Activated CD4-positive, alpha-beta memory T cell treated with anti-CD3 and anti-CD28 coated beads for 36 hours (primary cell): Measurements from ENCODE around the gene MEIS3. TPM values are rescaled to one million over a fixed set of nuclear protein-coding genes. Genes with fewer than 3 reads are reported as not detected.
"Not testable (repeated sequence)": the region's sequence is repeated elsewhere in the genome, so short reads cannot be mapped to it uniquely, and the experiment has no call there.

Experiments
- CTCF ChIA-PET: fragments of 350-600 bp; sonication (Branson Sonifier 250); formaldehyde crosslinking; loops from one replicate; lab custom pipeline; 2021; ENCODE audit warnings: antibody characterized with exemption, inconsistent platforms; lab: Charles Lee
- POLR2A ChIA-PET: fragments of 350-600 bp; sonication (Branson Sonifier 250); formaldehyde crosslinking; loops from one replicate; lab custom pipeline; 2021; ENCODE audit warnings: antibody characterized with exemption; lab: Charles Lee
- DNase-seq: peaks from one replicate; pipeline ENCODE4 v3.0.0-alpha.2; 2020
- H3K27ac Mint-ChIP-seq: one replicate; pipeline ENCODE4 v1.8.0; 2021; ENCODE audit warnings: mixed read lengths
- H3K27me3 Mint-ChIP-seq: one replicate; pipeline ENCODE4 v1.8.0; 2021; ENCODE audit warnings: mixed read lengths
- H3K36me3 Mint-ChIP-seq: one replicate; pipeline ENCODE4 v1.8.0; 2021; ENCODE audit warnings: mixed read lengths
- H3K4me1 Mint-ChIP-seq: one replicate; pipeline ENCODE4 v1.8.0; 2021; ENCODE audit warnings: low read depth, mixed read lengths
- H3K4me3 Mint-ChIP-seq: one replicate; pipeline ENCODE4 v1.8.0; 2021; ENCODE audit warnings: mild to moderate bottlenecking, mixed read lengths
- H3K9me3 Mint-ChIP-seq: one replicate; pipeline ENCODE4 v1.8.0; 2021; ENCODE audit warnings: mixed read lengths
- intact Hi-C: fragments of 100-400 bp; cut with micrococcal nuclease; formaldehyde crosslinking; loops from one replicate; pipeline ENCODE4 v1.15.1; 2023
- total RNA-seq, 2 experiments: library from RNA; stranded (reverse); gene quantifications; one replicate each; pipeline ENCODE4 v1.2.3, GENCODE V29; 2021

MEIS3 gene
- total RNA-seq, 2 experiments from 2014 or later: 0.26 to 0.63 TPM

DNA sequence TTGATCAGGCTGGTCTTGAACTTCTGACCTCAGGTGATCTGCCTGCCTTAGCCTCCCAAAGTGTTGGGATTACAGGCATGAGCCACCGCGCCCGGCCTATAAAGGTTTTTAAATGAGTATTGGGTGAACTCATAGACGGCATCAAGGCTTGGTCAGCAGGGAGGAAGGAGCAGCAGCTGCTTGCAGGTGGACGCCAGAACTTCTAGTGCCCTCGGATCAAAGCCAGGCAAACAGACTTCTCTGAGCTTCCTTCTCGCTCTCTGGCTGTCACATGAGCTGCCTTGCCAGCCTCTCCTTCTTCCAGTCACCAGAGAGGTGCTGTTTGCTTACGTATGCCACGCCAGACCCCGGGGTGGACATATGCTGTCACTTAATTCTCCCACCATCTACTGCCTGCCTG, 53.9 kb downstream of the MEIS3 start:
- DNase-seq, intact Hi-C loops, H3K9me3 Mint-ChIP-seq, H3K27me3 Mint-ChIP-seq, POLR2A ChIA-PET, H3K27ac Mint-ChIP-seq, H3K4me1 Mint-ChIP-seq, H3K4me3 Mint-ChIP-seq: not testable (repeated sequence)
- H3K36me3 Mint-ChIP-seq: peaks cover 37% of the 10 kb centered on the region
- CTCF ChIA-PET: interaction anchor here (1.5 kb wide), 1 partner anchor 16 kb away, joined by 6 read pairs; the partner anchor contains the start of gene DHX34

- intact Hi-C loops: no loop called here
- no peak for DNase-seq
- H3K9me3 Mint-ChIP-seq: no peaks in the 10 kb centered on the region
- H3K4me1 Mint-ChIP-seq: no peaks in the 10 kb centered on the region
- POLR2A ChIA-PET: no interaction called here
- H3K27ac Mint-ChIP-seq: no peak overlapping the region
- CTCF ChIA-PET: no interaction called here
- H3K27me3 Mint-ChIP-seq: no peaks in the 10 kb centered on the region
- H3K36me3 Mint-ChIP-seq: peaks cover 40% of the 10 kb centered on the region
- H3K4me3 Mint-ChIP-seq: no peak overlapping the region
Observed at GRCh38 chr19:47363758-47364531, 55.4 kb downstream of the MEIS3 start.

DNA sequence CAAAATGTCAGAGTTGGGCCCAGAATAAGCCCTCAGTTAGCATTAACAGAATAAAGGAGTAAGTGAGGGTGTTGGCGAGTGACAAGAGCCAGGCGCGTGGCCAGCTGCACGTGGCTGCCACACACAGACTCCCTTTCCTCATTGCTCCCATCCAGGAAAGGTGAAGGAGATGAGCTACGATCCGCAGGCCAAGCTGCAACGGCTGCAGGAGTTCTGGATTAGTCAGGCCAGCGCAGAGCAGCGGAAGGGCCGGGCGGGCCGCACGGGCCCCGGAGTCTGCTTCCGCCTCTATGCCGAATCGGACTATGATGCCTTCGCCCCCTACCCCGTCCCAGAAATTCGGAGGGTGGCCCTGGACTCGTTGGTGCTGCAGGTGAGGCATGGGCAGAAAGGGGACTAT, 57.0 kb downstream of the MEIS3 start:
- CTCF ChIA-PET: no interaction called here
- Mint-ChIP-seq H3K27me3 (no peaks in the 10 kb centered on the region), H3K4me1 (no peaks in the 10 kb centered on the region), H3K4me3 (no peak overlapping the region), H3K27ac (no peak overlapping the region), H3K36me3 (peaks cover 52% of the 10 kb centered on the region), H3K9me3 (no peaks in the 10 kb centered on the region)
- DNase-seq: no peak
- POLR2A ChIA-PET: interaction anchor here (1.3 kb wide), 1 partner anchor 13 kb away, joined by 3 read pairs; the partner anchor contains the start of gene DHX34
- intact Hi-C loops: no loop called here

- Mint-ChIP-seq H3K4me3 (no peak overlapping the region), H3K27ac (no peak overlapping the region), H3K9me3 (no peaks in the 10 kb centered on the region), H3K27me3 (no peaks in the 10 kb centered on the region), H3K36me3 (peaks cover 64% of the 10 kb centered on the region), H3K4me1 (peaks cover 4% of the 10 kb centered on the region)
- ChIA-PET CTCF (interaction anchor here (1.0 to 2.3 kb wide), 3 partner anchors 10 to 32 kb away, joined by 3 to 12 read pairs (median 5); partner anchors contain the start of gene DHX34), POLR2A (no interaction called here)
- no peak for DNase-seq
- intact Hi-C loops: no loop called here
Observed at GRCh38 chr19:47358936-47359335, 60.4 kb downstream of the MEIS3 start.

- intact Hi-C loops: no loop called here
- Mint-ChIP-seq H3K4me3 (no peak overlapping the region), H3K27me3 (no peaks in the 10 kb centered on the region), H3K36me3 (peaks cover 67% of the 10 kb centered on the region), H3K27ac (no peak overlapping the region), H3K4me1 (peaks cover 8% of the 10 kb centered on the region), H3K9me3 (no peaks in the 10 kb centered on the region)
- ChIA-PET POLR2A (interaction anchor here (0.6 kb wide), 1 partner anchor 27 kb away, joined by 4 read pairs; no protein-coding TSS in a partner anchor), CTCF (interaction anchor here (1.2 to 2.3 kb wide), 2 partner anchors 9 to 53 kb away, joined by 3 to 12 read pairs; partner anchors contain the start of gene DHX34)
- DNase-seq: no peak
Observed at GRCh38 chr19:47357788-47358680, 61.3 kb downstream of the MEIS3 start.

DNA sequence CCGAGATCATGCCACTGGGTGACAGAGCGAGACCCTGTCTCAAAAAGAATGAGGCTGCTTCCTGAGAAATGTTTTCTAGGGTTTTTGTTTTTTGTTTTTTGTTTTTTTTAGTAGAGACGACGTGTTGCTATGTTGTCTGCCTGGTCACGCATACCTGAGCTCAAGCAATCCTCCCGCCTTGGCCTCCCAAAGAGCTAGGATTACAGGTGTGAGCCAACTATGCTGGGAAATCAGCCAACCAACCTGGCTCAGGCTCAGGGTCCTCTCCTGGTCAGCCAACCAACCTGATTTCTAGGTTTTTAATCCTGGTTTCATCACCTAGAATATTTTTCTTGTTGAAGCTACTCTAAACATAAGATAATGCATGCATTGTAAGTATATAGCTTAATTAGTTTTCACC, 62.4 kb downstream of the MEIS3 start:
- DNase-seq: no peak
- Mint-ChIP-seq H3K27me3 (no peaks in the 10 kb centered on the region), H3K4me3 (no peak overlapping the region), H3K27ac (no peak overlapping the region), H3K4me1 (peaks cover 17% of the 10 kb centered on the region), H3K36me3 (peaks cover 71% of the 10 kb centered on the region), H3K9me3 (no peaks in the 10 kb centered on the region)
- CTCF ChIA-PET: interaction anchor here (0.6 to 2.3 kb wide), 4 partner anchors 8 to 107 kb away, joined by 3 to 12 read pairs (median 5); partner anchors contain the start of gene DHX34
- POLR2A ChIA-PET: no interaction called here
- intact Hi-C loops: no loop called here

- CTCF ChIA-PET: interaction anchor here (0.9 kb wide), 1 partner anchor 131 kb away, joined by 3 read pairs; the partner anchor contains the start of gene KPTN
- Mint-ChIP-seq H3K36me3 (peaks cover 55% of the 10 kb centered on the region), H3K27ac (no peak overlapping the region), H3K9me3 (no peaks in the 10 kb centered on the region), H3K4me1 (peaks cover 46% of the 10 kb centered on the region), H3K4me3 (no peak overlapping the region), H3K27me3 (no peaks in the 10 kb centered on the region)
- intact Hi-C loops: no loop called here
- POLR2A ChIA-PET: no interaction called here
- no peak for DNase-seq
Observed at GRCh38 chr19:47353307-47353712, 66.0 kb downstream of the MEIS3 start.

Other genes with a start within 250 kb of the MEIS3 start
- 10 to 100 TPM; 13.8 to 14.6 TPM for gene BBC3, start 188.3 kb downstream of the MEIS3 start, total RNA-seq
- 10 to 100 TPM; 32.7 to 39.1 TPM for gene CCDC9, start 163.0 kb downstream of the MEIS3 start, total RNA-seq
- gene INAFM1, start 144.6 kb downstream of the MEIS3 start, total RNA-seq: 10 to 100 TPM; 12.4 to 13.7 TPM
- under 1 TPM in 1 of 2 experiments, not detected in 1; 0.48 TPM for gene C5AR1, start 109.7 kb downstream of the MEIS3 start, total RNA-seq
- gene C5AR2, start 87.4 kb downstream of the MEIS3 start, total RNA-seq: under 1 TPM; 0.05 to 0.07 TPM
- gene DHX34, start 70.2 kb downstream of the MEIS3 start, total RNA-seq: 10 to 100 TPM; 12.7 to 15.7 TPM
- under 1 TPM in 1 of 2 experiments, not detected in 1; 0.14 TPM for gene SLC8A2, start 52.4 kb upstream of the MEIS3 start, total RNA-seq
- gene KPTN, start 64.7 kb upstream of the MEIS3 start, total RNA-seq: 1 to 10 TPM; 7.0 to 9.2 TPM
- 10 to 100 TPM; 67.3 to 70.4 TPM for gene NAPA, start 95.5 kb upstream of the MEIS3 start, total RNA-seq
- gene ZNF541, start 153.6 kb upstream of the MEIS3 start, total RNA-seq: under 1 TPM; 0.07 to 0.31 TPM
- 10 to 100 TPM; 11.9 to 14.0 TPM for gene BICRA, start 189.6 kb upstream of the MEIS3 start, total RNA-seq